ENCODE measurements around the gene NAE1.

NAE1 gene

GRCh38 chr16:66851166-66851964 lies 20.6 kb upstream of the NAE1 start:
- Histone ChIP-seq H3K27ac (no peak overlapping the region), H3K4me3 (no peak overlapping the region)

GRCh38 chr16:66850115-66850815 lies 19.5 kb upstream of the NAE1 start:
- no peak overlapping the region for H3K27ac ChIP-seq
- H3K4me3 ChIP-seq: no peak overlapping the region

GRCh38 chr16:66849549-66849948 lies 18.8 kb upstream of the NAE1 start:
- Histone ChIP-seq H3K27ac (no peak overlapping the region), H3K4me3 (no peak overlapping the region)

GRCh38 chr16:66849021-66849420 lies 18.2 kb upstream of the NAE1 start:
- Histone ChIP-seq H3K4me3 (no peak overlapping the region), H3K27ac (no peak overlapping the region)

DNA sequence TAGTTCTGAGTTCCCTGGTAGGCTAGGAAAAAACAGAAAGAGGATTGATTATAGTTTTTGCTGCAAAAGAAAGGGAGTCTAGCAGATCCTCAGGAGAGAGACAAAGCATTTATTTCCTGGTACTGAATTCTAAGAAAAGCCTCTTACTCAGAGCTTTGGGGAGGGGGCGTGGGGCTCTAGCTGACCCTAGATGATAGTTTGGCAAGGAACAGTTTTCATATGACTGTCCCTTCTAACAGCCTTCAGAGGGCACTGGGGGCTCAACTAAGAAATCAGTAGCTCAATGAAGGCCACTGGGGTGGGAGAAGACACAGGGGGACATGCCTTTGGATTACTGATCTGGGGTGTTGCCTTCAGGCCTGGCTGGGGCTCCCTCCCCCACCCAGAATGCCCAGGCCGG lies 17.4 kb upstream of the NAE1 start:
- no peak overlapping the region for H3K4me3 ChIP-seq
- H3K27ac ChIP-seq: no peak overlapping the region

DNA sequence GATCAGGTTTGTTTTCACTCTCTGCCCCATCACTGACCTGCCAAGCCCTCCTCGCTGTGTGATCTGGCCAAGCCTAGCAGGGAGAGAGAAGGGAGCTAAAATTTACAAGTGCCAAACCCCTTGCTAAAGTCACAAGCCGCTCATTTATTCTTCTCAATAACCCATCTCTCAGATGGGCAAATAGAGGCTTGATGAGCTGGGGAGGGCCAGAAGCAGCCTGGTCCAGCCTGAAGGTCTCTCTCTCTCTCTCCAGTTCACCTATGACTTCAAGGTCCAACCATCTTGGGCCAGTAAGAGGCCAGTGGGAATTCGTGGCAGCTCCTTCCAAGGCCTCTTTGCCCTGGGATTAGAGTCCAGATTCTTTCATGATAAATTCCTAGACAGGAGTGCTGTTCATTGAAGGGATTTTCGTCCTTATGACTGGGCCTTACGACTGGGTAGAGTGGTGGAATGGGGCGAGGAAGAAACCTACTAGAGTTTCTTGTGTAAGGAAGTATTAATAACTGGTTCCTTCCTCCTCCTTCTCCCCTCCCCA lies 16.8 kb upstream of the NAE1 start:
- Histone ChIP-seq H3K4me3 (no peak overlapping the region), H3K27ac (no peak overlapping the region)

DNA sequence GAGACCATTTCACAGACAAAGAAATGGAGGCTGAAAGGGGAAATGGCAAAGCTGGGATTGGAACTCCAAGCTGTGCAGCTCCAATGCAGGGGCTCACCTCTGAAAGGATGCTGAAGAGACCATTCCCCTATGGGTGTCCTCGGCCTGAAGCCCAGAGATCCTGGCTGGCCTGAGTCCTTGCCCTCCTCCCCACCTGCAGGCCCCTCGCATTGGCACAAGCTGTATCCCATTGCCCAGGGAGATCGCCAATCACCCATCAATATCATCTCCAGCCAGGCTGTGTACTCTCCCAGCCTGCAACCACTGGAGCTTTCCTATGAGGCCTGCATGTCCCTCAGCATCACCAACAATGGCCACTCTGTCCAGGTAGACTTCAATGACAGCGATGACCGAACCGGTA lies 16.1 kb upstream of the NAE1 start:
- Histone ChIP-seq H3K27ac (no peak overlapping the region), H3K4me3 (no peak overlapping the region)

DNA sequence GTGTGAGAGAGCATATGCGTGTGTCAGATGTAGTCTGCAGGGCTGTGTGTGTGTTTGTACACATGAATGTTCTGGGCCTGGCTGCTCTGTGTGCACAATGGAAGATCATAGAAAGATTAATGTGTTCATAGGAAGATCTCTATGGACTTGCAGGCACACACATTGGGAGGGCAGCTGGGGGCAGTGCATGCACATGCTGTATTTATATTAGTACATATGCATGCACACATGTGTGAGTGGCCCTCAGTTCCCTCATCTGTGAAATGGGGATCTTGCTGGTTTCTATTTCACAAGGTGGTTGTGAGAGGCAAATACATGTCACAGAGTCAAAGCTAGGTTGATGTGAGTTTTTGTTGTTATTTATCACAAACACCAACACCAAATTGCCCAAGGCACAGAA lies 15.5 kb upstream of the NAE1 start:
- Histone ChIP-seq H3K27ac (no peak overlapping the region), H3K4me3 (no peak overlapping the region)

GRCh38 chr16:66845791-66846221 lies 15.0 kb upstream of the NAE1 start:
- H3K27ac ChIP-seq: no peak overlapping the region
- H3K4me3 ChIP-seq: no peak overlapping the region

- no peak overlapping the region for H3K27ac ChIP-seq
- H3K4me3 ChIP-seq: peak overlapping the region in 5 of 7 experiments; percentile 8 to 43 (median 15)
These were observed 14.3 kb upstream of the NAE1 start for GRCh38 chr16:66845080-66845410.

DNA sequence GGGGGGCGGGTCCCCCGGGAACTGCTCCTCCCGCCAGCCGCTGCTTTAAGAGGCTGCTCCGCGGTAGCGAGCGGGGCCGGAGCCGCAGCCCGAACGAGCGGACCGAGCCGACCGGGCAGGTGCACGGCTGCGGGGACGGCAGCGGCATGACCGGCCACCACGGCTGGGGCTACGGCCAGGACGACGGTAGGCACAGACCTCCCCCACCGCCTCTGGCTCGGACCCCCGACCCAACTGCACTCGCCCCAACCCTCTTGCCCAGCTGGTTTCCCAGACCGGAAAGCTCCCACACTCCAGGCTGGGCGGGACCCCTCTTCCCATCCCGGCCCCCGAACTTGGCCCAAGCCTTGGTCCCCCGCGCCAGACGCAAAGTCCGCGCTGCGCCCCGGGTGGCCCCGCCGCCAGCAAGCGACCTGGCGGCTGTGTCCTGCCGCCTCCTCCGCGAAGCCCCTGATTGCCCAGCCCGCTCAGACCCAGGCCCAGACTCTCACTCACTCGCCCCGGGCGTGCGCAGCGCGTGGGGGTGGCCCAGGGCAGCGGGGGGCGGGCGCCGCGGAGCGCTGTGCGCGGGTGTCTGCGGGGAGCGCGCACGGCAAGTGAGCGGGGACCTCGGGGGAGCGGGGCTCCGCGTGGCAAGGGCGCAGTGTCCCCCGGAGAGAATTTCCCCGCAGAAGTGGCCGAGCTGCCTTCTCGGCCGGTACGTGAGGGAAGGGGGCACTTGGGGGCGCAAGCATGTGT lies 13.7 kb upstream of the NAE1 start, which contains the start of gene CA7:
Gene CA7 (plus strand): TSS at position 73 of the 738 bp plus-strand sequence. CDS start 74 bp downstream, at position 147.
- H3K4me3 ChIP-seq: peak within 1 kb of the TSS; percentile 8 to 43 (median 15)
- peak within 1 kb of the TSS in 1 of 21 experiments; percentile 21 for H3K27ac ChIP-seq

DNA sequence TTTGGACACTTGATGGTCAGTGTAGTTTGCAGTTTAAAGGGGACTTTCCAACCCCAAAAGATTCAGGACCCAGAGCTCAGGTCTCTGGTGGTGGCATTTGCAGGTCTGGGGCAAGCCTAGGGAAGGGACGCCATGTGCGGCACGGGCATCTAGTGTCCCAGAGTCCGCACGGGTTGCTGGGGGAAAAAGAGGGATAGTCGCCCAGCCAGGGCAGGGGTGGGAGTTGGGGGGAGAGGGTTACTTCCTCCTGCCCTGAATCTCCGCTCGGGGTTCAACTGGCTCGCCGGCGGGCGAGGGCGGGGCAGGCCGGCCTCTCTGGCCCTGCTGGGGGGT lies 13.2 kb upstream of the NAE1 start:
- H3K27ac ChIP-seq: peak overlapping the region in 1 of 21 experiments; percentile 21
- H3K4me3 ChIP-seq: peak overlapping the region in 4 of 7 experiments; percentile 11 to 43 (median 14)

- Histone ChIP-seq H3K27ac (no peak overlapping the region), H3K4me3 (no peak overlapping the region)
These were observed 12.4 kb upstream of the NAE1 start for GRCh38 chr16:66843191-66843590.

- no peak overlapping the region for H3K27ac ChIP-seq
- no peak overlapping the region for H3K4me3 ChIP-seq
These were observed 12.0 kb upstream of the NAE1 start for GRCh38 chr16:66842765-66843164.

- Histone ChIP-seq H3K4me3 (no peak overlapping the region), H3K27ac (no peak overlapping the region)
These were observed 10.6 kb upstream of the NAE1 start for GRCh38 chr16:66841366-66841765.

GRCh38 chr16:66840883-66841282 lies 10.1 kb upstream of the NAE1 start:
- Histone ChIP-seq H3K27ac (no peak overlapping the region), H3K4me3 (no peak overlapping the region)

GRCh38 chr16:66834746-66835145 lies 4.0 kb upstream of the NAE1 start:
- H3K4me3 ChIP-seq: no peak overlapping the region
- H3K27ac ChIP-seq: no peak overlapping the region

- no peak overlapping the region for H3K27ac ChIP-seq
- no peak overlapping the region for H3K4me3 ChIP-seq
These were observed 2.0 kb upstream of the NAE1 start for GRCh38 chr16:66832661-66833305.

GRCh38 chr16:66832190-66832589 lies 1.4 kb upstream of the NAE1 start:
- no peak overlapping the region for H3K4me3 ChIP-seq
- H3K27ac ChIP-seq: no peak overlapping the region

- Histone ChIP-seq H3K27ac (no peak overlapping the region), H3K4me3 (no peak overlapping the region)
These were observed 6.8 kb downstream of the NAE1 start for GRCh38 chr16:66824006-66824405.

Measured in skin epidermis (tissue), 12 donors.